ENCODE data around the gene DTHD1. TPM values are rescaled to one million over a fixed set of nuclear protein-coding genes. Genes with fewer than 3 reads are reported as not detected.

DTHD1 gene
- polyA plus RNA-seq, 1 of the 3 experiments (the other 2 are of a cell fraction), result not detected

DNA sequence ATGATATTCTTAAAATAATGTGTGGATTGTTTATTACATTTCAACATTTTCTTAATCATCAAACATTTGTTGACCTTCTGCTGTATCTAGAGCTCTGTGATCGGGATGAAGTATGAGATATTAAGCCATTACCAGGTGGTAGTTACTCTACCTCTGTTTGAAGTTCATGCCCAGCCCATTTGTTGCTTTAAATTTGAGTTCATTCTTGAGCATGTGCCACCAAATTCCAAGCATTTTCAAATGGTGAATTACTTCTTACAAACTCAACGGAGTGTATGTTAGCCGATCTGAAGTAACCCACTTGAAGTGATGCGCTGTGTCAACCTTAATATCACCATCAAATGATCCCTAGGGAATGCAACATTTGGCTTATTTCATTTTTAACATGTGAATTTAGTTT, 7.3 kb upstream of the DTHD1 start:
- H3K4me1 ChIP-seq (ENCODE audit: control insufficient read depth in 1 of 2, insufficient read depth in 2 of 2, low read depth in 1 of 2, low read length in 1 of 2), result no peaks in the 10 kb centered on the region
- H3K4me3 ChIP-seq (ENCODE audit: low read depth in 2 of 2, low read length in 1 of 2), result no peak overlapping the region
- no peak overlapping the region for H3K4me2 ChIP-seq
- no peaks in the 10 kb centered on the region for H3K36me3 ChIP-seq (replicated peaks in 1 of 2; ENCODE audit: control insufficient read depth in 1 of 2, insufficient read depth in 2 of 2, low read length in 1 of 2)
- no peaks in the 10 kb centered on the region for H3K27me3 ChIP-seq (ENCODE audit: insufficient read depth)
- H3K79me2 ChIP-seq (ENCODE audit: insufficient read depth), result no peaks in the 10 kb centered on the region
- no peak for DNase-seq
- no peak overlapping the region for H3K27ac ChIP-seq (ENCODE audit: low read depth in 2 of 2, low read length in 1 of 2)
- ChIA-PET CTCF (no interaction called here), POLR2A (no interaction called here)
- WGBS (ENCODE audit: low lambda C conversion rate), result 29% methylated on average over 4 of the region's 4 CpGs
- H3F3A ChIP-seq (replicated peaks; ENCODE audit: insufficient read depth), result no peaks in the 10 kb centered on the region
- no peak overlapping the region for H3K9ac ChIP-seq
- H3K9me3 ChIP-seq, result no peaks in the 10 kb centered on the region
- no peaks in the 10 kb centered on the region for H4K20me1 ChIP-seq (ENCODE audit: insufficient read depth)
- no peak overlapping the region for H2AFZ ChIP-seq (ENCODE audit: low read depth)
- TF ChIP-seq, protein P1, sequence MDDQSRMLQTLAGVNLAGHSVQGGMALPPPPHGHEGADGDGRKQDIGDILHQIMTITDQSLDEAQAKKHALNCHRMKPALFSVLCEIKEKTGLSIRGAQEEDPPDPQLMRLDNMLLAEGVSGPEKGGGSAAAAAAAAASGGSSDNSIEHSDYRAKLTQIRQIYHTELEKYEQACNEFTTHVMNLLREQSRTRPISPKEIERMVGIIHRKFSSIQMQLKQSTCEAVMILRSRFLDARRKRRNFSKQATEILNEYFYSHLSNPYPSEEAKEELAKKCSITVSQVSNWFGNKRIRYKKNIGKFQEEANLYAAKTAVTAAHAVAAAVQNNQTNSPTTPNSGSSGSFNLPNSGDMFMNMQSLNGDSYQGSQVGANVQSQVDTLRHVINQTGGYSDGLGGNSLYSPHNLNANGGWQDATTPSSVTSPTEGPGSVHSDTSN (IDR thresholded peaks at IDR 0.05), result no peak
- TF ChIP-seq NFIC (IDR thresholded peaks at IDR 0.05; ENCODE audit: borderline replicate concordance), result no peak
- TF ChIP-seq RXRA (IDR thresholded peaks at IDR 0.05; ENCODE audit: borderline replicate concordance, low read depth), result no peak
- no peak for TF ChIP-seq JUND (IDR thresholded peaks at IDR 0.05)
- TF ChIP-seq ELF1 (IDR thresholded peaks at IDR 0.05), result no peak
- TF ChIP-seq EZH2phosphoT487 (IDR thresholded peaks at IDR 0.05; ENCODE audit: borderline replicate concordance, low read depth), result no peak
- no peak for TF ChIP-seq CHD2 (IDR thresholded peaks at IDR 0.05; ENCODE audit: low read length, partially characterized antibody)
- no peak for TF ChIP-seq YY1 (IDR thresholded peaks at IDR 0.05; ENCODE audit: low read depth)
- TF ChIP-seq RAD21 (IDR thresholded peaks at IDR 0.05; ENCODE audit: low read length), result no peak
- TF ChIP-seq GATA2 (CRISPR knock-in tag; IDR thresholded peaks at IDR 0.05), result no peak
- TF ChIP-seq, protein P2, sequence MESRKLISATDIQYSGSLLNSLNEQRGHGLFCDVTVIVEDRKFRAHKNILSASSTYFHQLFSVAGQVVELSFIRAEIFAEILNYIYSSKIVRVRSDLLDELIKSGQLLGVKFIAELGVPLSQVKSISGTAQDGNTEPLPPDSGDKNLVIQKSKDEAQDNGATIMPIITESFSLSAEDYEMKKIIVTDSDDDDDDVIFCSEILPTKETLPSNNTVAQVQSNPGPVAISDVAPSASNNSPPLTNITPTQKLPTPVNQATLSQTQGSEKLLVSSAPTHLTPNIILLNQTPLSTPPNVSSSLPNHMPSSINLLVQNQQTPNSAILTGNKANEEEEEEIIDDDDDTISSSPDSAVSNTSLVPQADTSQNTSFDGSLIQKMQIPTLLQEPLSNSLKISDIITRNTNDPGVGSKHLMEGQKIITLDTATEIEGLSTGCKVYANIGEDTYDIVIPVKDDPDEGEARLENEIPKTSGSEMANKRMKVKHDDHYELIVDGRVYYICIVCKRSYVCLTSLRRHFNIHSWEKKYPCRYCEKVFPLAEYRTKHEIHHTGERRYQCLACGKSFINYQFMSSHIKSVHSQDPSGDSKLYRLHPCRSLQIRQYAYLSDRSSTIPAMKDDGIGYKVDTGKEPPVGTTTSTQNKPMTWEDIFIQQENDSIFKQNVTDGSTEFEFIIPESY (IDR thresholded peaks at IDR 0.05; ENCODE audit: borderline replicate concordance, low read depth), result no peak
- TF ChIP-seq FOXJ3 (CRISPR knock-in tag; IDR thresholded peaks at IDR 0.05), result no peak
- TF ChIP-seq, protein P3, sequence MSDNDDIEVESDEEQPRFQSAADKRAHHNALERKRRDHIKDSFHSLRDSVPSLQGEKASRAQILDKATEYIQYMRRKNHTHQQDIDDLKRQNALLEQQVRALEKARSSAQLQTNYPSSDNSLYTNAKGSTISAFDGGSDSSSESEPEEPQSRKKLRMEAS (IDR thresholded peaks at IDR 0.05; ENCODE audit: low read depth), result no peak
- TF ChIP-seq SIN3A (IDR thresholded peaks at IDR 0.05; ENCODE audit: borderline replicate concordance, low read depth, low read length), result no peak
- no peak for TF ChIP-seq POLR2AphosphoS5 (IDR thresholded peaks at IDR 0.05; ENCODE audit: low read depth, low read length)
- TF ChIP-seq, protein P4, sequence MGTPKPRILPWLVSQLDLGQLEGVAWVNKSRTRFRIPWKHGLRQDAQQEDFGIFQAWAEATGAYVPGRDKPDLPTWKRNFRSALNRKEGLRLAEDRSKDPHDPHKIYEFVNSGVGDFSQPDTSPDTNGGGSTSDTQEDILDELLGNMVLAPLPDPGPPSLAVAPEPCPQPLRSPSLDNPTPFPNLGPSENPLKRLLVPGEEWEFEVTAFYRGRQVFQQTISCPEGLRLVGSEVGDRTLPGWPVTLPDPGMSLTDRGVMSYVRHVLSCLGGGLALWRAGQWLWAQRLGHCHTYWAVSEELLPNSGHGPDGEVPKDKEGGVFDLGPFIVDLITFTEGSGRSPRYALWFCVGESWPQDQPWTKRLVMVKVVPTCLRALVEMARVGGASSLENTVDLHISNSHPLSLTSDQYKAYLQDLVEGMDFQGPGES (IDR thresholded peaks at IDR 0.05; ENCODE audit: low read depth, low read length), result no peak
- TF ChIP-seq, protein P5, sequence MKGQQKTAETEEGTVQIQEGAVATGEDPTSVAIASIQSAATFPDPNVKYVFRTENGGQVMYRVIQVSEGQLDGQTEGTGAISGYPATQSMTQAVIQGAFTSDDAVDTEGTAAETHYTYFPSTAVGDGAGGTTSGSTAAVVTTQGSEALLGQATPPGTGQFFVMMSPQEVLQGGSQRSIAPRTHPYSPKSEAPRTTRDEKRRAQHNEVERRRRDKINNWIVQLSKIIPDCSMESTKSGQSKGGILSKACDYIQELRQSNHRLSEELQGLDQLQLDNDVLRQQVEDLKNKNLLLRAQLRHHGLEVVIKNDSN (IDR thresholded peaks at IDR 0.05; ENCODE audit: borderline replicate concordance, low read depth), result no peak
- TF ChIP-seq TEAD4 (IDR thresholded peaks at IDR 0.05; ENCODE audit: borderline replicate concordance, insufficient read depth), result no peak
- no peak for TF ChIP-seq SMC3 (IDR thresholded peaks at IDR 0.05; ENCODE audit: low read depth, low read length)
- no peak for TF ChIP-seq FOSL2 (IDR thresholded peaks at IDR 0.05; ENCODE audit: borderline replicate concordance, low read depth)
- no peaks in the 10 kb centered on the region for H3K9me2 ChIP-seq

Data from SK-N-SH (cell line).